DMS79 (cell line): ENCODE measurements around the gene WDFY2.

Source experiments
- DNase-seq: peaks from one replicate; lab custom pipeline; 2025; lab: John Stamatoyannopoulos, UW

Gene WDFY2

DNA sequence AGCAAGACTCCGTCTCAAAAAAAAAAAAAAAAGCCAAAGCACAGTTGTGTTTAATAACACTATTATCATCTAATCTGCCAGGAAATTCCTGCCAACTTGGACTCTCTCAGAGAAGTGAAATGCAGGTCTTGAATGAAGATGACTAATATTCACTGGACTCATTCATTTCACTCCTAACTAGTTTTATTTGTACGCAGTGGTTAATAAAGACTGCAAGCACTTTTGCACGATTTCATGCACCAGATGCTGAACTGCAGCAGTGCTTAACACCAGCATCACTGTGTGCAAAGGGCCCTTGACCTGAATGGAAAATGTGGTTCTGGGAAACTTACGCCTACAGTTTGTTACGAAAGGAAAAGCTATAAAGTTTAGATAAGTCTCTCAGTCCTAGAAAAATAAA, 156.4 kb downstream of the WDFY2 start:
- DNase-seq: no peak

DNA sequence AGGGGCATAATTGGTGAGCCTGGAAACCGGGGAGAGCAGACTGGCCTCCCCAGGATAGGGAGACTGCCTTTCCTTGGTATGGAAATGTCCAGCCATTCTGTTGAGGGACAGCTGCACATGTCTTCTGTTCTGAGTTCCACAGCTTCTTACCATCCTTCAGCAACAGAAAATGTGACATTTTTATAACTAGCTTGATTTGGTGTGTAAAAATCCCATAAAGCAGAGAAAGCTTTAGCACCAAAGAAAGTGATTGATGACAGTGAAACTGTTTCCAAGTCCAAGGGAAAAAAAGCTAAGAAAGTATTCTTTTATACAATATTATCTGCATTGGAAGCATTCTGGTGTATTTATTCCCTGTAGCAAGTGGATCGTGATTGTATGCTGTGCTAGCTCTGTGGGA, 157.8 kb downstream of the WDFY2 start:
- DNase-seq: no peak

DNA sequence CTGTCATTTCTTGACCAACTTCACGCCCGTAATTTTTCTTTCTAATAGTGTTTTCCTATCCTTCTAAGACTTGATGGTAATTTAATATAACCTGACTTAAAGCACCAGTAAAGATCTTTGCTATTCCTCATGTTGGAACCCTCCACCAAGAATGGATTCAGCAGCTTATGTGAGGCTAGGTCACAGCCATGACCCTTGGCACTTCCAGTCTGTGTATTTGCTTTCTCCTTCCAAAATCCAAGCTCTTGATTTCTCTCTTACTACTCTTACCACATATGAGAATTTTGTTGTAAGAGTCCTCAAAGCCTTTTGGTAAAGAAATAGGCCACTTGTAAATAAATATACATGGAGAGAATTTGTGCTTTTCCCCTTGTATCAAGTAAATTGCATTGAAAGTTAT, 158.3 kb downstream of the WDFY2 start:
- DNase-seq: no peak

DNA sequence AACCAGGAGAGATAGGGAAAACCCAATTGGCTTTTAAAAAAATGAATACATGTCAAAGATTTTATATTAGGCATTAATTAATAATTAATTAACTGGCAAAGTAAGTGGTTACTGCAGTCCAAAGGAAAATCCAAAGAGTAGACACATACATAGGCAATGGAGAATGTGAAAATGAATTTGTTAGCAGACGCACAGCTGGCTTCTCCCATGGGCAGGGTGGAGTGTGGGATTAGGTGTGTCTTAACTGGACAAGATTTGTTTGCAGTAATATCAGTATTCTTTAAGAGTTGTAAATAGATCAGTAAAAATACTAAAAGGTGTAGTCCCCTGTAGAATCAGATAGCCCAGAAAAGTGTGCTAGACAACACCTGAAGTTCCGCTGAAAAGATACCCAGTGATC, 161.0 kb downstream of the WDFY2 start:
- DNase-seq: no peak

DNA sequence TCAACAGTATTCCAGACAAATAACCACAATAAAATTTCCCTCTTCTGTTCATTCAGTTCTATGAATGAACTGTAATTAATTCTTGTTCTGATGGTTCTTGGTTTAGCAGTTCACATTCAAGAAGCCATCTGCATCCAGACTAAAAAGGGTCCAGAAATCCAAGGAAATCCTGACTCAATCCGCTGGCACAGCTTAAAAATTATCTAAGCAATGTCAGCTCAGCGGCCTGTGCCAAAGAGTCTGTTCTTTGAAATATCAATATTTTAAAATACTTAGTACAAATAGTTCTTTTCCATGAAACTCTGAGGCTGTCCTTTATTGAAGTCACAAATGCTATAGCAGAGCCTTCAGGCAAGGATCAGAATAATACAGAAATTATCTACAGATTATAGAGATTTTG, 162.5 kb downstream of the WDFY2 start:
- DNase-seq: no peak

DNA sequence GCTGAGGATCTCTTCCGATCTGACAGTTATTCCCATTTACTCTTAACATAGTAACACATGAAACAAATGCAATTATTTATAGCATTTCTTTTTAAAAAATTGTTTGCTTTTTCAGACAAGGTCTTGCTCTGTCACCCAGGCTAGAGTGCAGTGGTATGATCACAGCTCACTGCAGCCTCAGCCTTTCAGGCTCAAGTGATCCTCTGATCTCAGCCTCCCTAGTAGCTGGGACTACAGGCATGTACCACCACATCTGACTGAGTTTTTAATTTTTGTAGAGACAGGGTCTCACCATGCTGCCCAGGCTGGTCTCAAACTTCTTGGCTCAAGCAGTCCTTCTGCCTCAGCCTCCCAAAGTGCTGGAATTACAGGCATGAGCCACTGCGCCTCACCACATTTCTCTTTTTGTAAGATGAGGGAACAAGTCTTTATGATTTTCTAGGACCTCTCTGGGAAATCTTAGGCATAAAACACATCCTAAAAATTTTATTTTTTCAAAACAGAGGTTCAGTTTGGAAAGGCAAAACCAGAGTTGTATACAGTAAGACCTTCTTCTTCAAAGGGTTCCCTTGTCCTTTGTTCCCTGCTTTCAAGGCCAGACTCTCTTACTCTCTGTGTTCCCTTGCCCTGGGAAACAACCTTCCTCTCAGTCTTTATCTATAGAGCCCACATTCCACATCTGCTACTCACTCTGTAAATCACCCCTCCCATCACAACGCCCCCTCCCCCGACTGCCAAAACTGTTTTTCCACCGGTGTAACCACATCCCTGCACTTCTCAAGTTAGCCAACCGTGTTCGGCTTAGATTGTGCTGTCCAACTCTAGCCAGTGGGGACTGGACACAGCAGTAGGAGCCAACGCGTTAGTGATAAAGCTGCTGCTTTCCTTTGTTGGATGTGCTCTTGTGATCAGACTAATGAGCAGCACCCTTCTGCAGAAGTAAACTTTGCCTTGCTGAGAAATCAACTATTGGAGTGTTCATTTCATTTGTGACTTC, 163.5 kb downstream of the WDFY2 start:
- DNase-seq: no peak

DNA sequence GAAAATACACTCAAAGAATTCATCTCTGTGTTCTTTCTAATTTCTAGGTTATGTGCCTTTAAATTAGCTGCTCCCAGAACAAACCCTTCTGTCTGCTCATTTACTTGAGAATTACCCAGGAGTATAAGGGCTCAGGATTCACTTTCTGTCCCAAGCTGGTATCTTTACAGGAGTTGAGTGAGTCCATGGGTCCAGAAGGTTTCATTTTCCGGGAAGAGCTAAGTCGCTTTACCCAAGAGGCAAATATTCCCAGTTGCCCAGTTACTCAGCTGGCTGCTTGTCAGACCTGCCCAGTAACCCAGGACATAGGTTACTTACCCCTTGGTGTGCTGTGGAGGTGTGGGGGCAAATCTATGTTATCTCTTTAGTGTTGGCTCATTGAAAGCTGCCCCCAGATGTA, 172.4 kb downstream of the WDFY2 start:
- DNase-seq: no peak

DNA sequence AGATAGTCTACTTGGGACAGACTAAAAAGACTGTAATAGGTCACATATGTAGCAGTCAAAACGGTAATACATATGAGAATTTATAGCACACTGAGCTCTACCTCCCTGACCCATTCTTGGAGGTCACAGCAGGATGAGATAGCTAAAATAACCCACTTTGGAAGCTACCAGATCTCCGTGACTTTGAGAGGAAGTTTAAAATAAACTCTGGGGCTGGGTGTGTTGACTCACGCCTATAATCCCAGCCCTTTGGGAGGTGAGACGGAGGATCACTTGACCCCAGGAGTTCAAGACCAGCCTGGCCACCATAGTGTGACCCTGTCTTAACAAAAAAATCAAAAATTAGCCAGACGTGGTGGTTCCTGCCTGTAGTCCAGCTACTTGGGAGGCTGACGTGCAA, 174.4 kb downstream of the WDFY2 start:
- no peak for DNase-seq

DNA sequence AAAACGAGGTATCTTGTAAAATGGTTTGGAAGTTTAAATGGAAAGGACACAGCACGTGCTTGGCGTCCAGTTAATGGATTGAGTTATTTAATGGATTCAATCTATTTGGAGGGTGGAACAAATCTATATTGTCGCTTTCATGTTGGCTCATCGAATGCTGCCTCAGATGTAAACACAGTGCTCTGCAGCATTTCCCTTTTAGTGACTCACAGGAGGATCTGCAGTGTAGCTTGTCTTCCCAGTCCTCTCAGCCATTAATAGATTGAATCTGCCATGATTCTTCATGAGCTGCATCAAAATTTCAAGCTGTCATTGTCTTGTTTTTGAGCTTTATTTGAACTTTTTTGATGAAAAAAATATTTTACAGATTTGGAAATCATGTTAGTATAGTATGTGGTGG, 175.0 kb downstream of the WDFY2 start:
- no peak for DNase-seq

DNA sequence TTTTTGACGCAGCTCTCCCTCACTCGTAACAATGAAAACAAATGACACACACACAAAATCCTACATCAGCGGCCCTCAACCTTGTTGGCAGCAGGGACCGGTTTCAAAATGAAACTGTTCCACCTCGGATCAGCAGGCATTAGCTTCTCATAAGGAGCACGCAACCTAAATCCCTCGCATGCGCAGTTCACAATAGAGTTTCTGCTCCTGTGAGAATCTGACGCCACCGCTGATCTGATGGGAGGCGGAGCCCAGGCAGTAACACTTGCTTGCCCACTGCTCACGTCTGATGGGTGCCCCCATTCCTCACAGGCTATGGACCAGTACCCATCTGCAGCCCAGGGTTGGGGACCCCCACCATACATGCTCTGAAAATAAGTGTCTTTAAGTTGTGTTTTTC, 176.3 kb downstream of the WDFY2 start:
- no peak for DNase-seq

DNA sequence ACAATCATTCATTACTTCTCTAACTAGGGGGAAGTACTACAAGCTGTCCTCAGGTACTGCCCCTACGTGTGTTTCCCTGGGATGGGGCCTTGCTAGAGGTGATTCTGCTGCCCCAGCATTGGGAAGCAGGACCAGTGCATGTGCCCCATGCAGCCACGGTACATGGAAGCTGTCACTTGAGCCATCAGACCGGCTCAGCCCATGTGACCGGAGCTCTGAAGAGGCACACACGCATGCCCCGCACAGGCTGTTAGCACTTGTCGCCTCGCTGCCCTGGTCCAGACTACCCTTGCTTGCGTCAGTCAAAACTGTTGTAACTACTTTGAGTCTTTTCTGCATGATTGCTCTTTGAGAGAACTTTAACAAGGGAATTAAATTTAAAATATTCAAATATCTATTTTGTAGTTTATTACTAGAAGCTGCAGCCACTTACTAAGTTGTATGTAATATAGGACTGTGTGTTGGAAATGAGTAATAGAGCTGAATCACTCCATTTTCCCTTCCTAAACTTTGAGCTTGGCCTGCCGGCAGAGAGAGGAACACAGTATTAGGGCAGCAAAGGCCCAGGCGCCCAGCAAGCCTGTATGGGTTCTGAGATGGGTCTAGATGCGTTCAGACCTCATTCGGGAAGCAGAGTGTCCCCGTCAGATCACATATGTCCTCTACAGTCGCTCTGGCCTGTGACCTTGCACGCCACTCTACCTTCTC, 177.5 kb downstream of the WDFY2 start:
- no peak for DNase-seq

DNA sequence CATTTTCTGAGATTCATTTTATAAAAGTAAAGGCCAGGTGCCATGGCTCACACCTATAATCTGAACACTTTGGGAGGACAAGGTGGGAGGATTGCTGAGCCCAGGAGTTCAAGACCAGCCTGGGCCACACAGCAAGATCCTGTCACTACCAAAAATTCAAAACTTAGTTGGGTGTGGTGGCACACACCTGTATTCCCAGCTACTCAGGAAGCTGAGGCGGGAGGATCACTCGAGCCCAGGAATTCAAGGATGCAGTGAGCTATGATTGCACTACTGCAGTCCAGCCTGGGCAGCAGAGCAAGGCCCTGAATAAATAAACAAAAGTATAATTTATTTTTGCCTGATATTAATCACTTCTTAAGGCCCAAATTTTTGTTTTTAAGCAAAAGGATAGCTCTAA, 179.2 kb downstream of the WDFY2 start:
- no peak for DNase-seq

DNA sequence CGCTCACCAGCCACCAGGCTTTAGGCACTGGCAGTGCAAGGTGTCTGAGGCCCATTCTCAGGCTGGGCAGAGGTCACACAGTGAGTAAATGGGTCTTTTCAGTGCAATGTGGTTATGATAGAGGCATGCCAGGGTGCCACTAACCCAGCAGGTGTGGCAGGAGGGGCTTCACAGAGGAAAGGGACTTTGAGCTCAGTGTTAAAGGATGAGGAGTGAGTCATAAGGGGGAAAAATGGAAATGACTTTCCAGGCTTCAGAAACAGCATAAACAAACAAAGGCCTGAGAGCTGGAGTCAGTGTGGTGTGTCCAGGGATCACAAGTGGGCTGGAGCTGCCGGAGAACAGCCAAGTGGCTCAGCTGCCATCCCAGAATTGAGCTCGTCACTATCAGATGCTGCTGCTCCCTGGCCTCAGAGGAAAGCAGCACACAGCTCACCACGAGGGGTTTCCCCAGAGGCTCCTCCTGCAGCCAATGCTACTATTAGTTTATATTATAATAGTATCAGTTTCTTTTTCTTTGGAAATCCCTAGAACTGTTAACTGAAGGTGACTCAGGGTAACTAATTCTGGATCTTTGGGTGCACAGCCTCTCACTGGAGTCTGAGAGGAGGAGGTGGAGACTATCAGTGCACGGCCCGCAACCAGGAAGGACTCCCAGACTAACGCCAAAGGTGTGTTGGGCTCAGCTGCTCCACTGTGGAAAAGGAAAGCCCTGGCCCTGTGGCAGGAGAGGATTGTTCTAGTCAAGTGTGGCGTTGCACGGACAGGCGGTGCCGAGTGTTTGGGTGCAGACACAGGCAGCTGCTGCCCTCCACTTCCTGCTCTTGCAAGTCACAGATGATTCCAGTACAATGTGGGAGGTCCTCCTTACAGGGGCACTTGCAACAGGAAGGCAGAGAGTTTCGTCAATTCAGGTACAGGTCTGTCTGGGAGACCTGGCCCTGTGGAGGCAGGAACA, 180.2 kb downstream of the WDFY2 start:
- DNase-seq: peak; percentile 48

DNA sequence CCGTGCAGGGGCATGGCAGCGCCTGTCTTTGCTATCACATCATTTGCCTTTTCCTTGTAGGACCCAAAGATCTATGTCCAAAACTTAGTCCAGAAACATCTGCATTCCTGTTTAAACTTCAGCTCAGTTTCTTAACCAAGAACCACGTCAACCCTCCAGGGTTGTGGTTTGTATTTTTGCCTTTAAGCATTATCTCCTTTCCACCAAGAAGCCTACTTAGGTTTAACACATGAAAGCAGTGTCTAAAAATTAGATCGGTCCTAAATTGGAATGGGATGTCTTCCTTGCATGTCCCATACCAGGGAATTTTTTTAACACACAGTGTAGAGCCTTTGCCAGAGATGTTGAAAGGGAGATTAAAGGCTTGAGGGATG, 180.9 kb downstream of the WDFY2 start:
- DNase-seq: no peak

DNA sequence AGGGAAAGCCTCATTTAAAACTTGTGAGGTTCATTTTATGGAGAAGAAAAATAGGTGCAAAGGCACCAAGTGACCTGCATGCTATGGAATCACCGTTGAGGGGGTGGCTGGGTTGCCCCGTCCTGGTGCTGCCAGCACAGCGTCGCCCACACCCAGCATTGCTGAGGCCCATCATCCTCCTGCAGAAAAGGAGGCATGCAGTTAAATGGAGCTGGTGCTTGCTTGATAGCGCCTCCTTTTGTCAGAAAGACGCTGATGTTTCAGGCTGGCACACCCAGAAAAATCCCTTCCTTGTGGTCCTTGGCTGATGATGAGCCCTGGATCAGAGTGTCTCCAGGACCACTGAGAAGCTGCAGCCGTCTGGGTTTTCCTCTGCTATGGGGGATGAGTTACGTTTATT, 182.8 kb downstream of the WDFY2 start:
- DNase-seq: no peak

DNA sequence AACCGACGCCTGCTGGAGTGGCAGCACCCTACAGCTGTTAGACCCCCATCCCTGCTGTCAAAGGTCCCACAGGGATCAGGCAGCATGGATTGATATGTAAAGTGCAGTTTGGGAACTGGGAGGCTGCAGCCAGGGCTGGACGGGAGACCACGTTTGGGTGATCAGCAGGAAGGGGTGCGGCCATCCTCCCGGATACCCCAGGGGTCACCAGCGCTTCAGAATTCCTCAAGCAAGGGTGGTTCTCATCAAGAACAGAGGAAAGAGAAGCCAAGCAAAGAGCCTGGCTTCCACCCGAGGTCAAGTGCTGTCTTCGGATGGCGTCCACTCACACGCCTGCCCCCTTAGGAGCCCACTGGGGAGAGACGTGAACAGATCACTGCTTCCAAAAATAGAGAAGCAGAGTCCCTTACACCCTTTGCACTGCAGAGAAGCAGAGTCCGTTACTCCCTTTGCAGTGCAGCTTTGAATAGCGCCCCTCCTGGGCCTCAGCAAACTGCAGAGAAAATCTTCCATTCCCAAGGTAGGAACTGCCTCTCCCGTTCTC, 184.2 kb downstream of the WDFY2 start:
- DNase-seq: no peak

DNA sequence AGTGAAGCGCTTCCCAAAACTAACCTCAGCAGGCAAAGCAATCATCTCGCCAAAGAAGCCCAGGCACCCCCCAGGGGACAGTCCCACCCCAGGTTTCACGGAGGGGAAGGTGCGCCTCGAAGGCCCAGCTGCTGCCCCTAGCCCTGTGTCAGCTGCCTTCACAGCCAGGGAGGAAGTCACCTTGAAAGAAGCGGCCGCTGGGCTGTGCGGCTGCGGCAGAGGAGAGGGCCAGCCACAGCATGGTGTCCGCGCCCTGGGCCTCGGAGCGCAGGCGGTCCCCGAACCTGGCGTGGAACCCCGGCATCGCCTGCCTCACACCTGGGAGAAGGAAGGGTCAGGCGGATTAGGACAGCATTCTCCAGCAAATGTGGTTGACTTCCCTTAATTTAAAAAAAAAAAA, 184.7 kb downstream of the WDFY2 start:
- no peak for DNase-seq

DNA sequence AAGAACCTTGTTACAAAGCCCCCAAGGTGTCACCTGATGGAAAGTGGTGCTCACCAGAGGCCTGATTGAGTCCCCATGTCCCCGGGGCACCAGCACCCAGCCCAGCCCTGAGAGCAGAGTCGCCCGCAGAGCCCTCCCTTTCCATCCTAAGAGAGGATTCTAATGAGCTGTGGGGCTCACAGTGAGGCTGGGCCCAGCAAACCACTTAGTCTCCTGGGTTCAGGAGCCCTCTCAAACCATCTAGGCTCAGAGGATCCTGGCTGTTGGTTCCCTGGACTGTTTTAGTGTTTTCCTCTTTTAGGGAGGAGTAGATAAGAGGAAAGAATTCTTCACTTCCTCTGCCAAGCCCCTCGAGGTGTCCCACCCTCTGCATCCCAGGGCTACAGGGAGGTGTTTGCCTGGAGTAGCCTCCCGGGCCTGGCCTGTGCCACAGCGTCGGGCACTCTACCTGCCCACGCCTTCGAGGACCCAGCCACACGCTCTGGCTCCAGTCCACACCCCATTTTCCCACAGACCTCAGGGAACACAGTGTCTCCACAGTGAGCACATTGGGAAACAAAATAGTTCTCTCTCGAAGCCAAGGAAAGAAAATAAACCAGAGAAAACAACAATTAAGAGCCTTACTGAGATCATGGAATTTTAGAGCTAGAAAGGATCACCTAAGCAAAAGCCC, 185.3 kb downstream of the WDFY2 start:
- DNase-seq: no peak

DNA sequence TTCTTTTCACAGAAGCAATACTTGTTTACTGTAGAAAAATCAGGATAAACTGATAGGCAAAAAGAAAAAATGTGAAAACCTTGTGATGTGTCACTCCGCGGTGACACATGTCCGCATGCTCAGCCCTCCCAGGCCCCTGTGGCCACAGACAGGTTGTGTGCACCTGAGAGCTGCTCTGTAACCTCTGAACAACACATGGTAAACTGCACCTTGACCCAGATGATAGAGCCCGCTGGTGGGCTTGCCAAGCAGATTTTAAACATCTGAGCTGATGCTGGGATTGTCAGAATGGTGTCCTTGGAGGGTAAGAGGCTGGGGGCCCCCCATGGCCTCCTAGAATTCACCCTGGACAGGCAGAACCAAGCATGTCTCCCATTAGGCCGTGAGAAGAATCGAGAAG, 185.9 kb downstream of the WDFY2 start:
- no peak for DNase-seq

DNA sequence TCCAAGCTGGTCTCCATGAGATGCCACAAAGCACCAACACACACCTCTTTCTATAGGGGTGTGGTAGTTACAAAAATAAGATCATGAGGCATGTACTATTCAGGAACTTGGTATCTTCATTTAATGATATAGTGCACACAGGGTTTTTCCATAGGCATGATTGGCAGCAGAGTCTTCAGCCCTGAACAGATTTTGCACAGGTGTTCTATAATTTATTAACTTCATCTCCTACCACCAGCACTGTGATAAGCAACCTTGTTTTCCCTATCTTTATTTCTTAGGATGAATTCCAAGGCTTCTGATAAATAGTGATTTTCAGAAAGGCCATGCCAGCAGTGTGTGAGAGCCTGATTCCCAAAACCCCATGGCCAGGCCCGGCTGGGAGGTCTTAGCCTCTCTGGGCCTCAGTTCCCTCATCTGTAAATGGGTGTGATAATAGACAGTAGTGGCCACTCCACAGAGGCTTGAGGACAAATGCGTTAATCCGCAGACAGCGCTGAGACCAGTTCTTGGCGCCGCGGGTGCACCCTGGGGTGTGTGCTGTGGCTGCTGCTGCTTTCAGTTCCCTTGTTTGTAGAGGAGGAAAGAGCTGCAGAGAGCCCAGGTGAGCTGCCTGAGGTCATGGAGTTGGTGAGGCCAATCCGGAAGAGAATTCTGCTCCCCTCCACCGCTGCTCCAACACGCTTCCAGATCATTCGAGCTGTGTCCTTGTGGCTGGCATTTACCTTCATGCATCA, 186.6 kb downstream of the WDFY2 start:
- DNase-seq: no peak
